HepG2 (cell line): ENCODE measurements around the gene KLF15. TPM values are rescaled to one million over a fixed set of nuclear protein-coding genes. Genes with fewer than 3 reads are reported as not detected.

Experiments used
- FIP1L1 ChIP-seq: fragments of 200-400 bp; formaldehyde crosslinking; IDR thresholded peaks from 2 replicates; pipeline ENCODE4 v1.6.1; 2018; ENCODE audit warnings: low read depth, mild to moderate bottlenecking, low read length, moderate library complexity, borderline replicate concordance; ENCODE audit not compliant: insufficient read depth
- FLYWCH1 ChIP-seq: sonication (generic); formaldehyde crosslinking; IDR thresholded peaks from 2 replicates; pipeline ENCODE4 v1.8.1; 2023; ENCODE audit warnings: mild to moderate bottlenecking, missing genetic modification reagents
- HDAC1 ChIP-seq: sonication (generic); formaldehyde crosslinking; IDR thresholded peaks from 2 replicates; pipeline ENCODE4 v1.5.1; 2020; ENCODE audit warnings: mild to moderate bottlenecking, missing genetic modification reagents
- HMG20B ChIP-seq: conservative IDR thresholded peaks from 2 replicates; pipeline ENCODE4 v1.6.1; 2016; ENCODE audit warnings: missing genetic modification reagents, missing compliant biosample characterization
- NCOA1 ChIP-seq: sonication (generic); formaldehyde crosslinking; IDR thresholded peaks from 2 replicates; pipeline ENCODE4 v1.9.0; 2021; ENCODE audit warnings: missing genetic modification reagents
- NR1H2 ChIP-seq: sonication (generic); formaldehyde crosslinking; IDR thresholded peaks from 2 replicates; pipeline ENCODE4 v1.8.1; 2022; ENCODE audit warnings: low read depth, missing genetic modification reagents, borderline replicate concordance
- PITX1 ChIP-seq: sonication (generic); formaldehyde crosslinking; IDR thresholded peaks from 2 replicates; pipeline ENCODE4 v1.5.1; 2020; ENCODE audit warnings: mild to moderate bottlenecking, missing genetic modification reagents
- REL ChIP-seq: sonication (generic); formaldehyde crosslinking; conservative IDR thresholded peaks from 2 replicates; pipeline ENCODE4 v1.8.0; 2022; ENCODE audit warnings: mild to moderate bottlenecking, missing genetic modification reagents, moderate library complexity
- SIN3A ChIP-seq: IDR thresholded peaks from 2 replicates; pipeline ENCODE4 v1.6.1; 2011; ENCODE audit warnings: low read depth, mild to moderate bottlenecking, control low read depth, low read length, borderline replicate concordance
- SP140L ChIP-seq: sonication (generic); formaldehyde crosslinking; IDR thresholded peaks from 2 replicates; pipeline ENCODE4 v1.4.0; 2020; ENCODE audit warnings: missing genetic modification reagents, borderline replicate concordance
- TBX3 ChIP-seq: fragments of 450-650 bp; IDR thresholded peaks from 2 replicates; pipeline ENCODE4 v1.6.1; 2017; ENCODE audit warnings: antibody characterized with exemption, mild to moderate bottlenecking, inconsistent platforms, borderline replicate concordance
- ZFY ChIP-seq: sonication (generic); formaldehyde crosslinking; IDR thresholded peaks from 2 replicates; pipeline ENCODE4 v1.4.0; 2020; ENCODE audit warnings: missing genetic modification reagents
- ZNF263 ChIP-seq: sonication (generic); formaldehyde crosslinking; IDR thresholded peaks from 2 replicates; pipeline ENCODE4 v1.4.0; 2020; ENCODE audit warnings: missing genetic modification reagents
- ZNF432 ChIP-seq: sonication (generic); formaldehyde crosslinking; IDR thresholded peaks from 2 replicates; pipeline ENCODE4 v1.5.0; 2020; ENCODE audit warnings: missing genetic modification reagents, mild to moderate bottlenecking, borderline replicate concordance
- ZNF615 ChIP-seq: sonication (generic); formaldehyde crosslinking; IDR thresholded peaks from 2 replicates; pipeline ENCODE4 v1.5.0; 2020; ENCODE audit warnings: mild to moderate bottlenecking, missing genetic modification reagents, borderline replicate concordance
- ZNF619 ChIP-seq: sonication (generic); formaldehyde crosslinking; IDR thresholded peaks from 2 replicates; pipeline ENCODE4 v1.4.0; 2020; ENCODE audit warnings: mild to moderate bottlenecking, missing genetic modification reagents
- ZNF703 ChIP-seq: sonication (generic); formaldehyde crosslinking; IDR thresholded peaks from 2 replicates; pipeline ENCODE4 v1.5.1; 2020; ENCODE audit warnings: missing genetic modification reagents, mild to moderate bottlenecking, moderate library complexity, borderline replicate concordance
- polyA plus RNA-seq, 8 experiments: library from polyadenylated mRNA; depleted of rRNA in 3 of 8; stranded (reverse) in 7 of 8; unstranded in 1 of 8; fragments of >200 nt; fragmentation: Illumina TruSeq in 4 of 8; extraction: Trizol in 4 of 8; gene quantifications; 2 replicates each; pipeline versions ENCODE4 v1.2.1 to v1.2.3, GENCODE V29; 2011 to 2016; ENCODE audit warnings: low read depth in 4 of 8, missing spikeins in 1 of 8, mixed read lengths in 1 of 8; ENCODE audit not compliant: insufficient read depth in 1 of 8
- total RNA-seq, 5 experiments: library from RNA; depleted of rRNA; stranded (reverse); fragments of >200 nt; fragmentation: Illumina TruSeq; extraction: Trizol; gene quantifications; 2 replicates each; pipeline ENCODE4 v1.2.3, GENCODE V29; 2016; ENCODE audit warnings: low read depth in 1 of 5
- TF ChIP-seq, protein P1 (sequence below): sonication (generic); formaldehyde crosslinking; IDR thresholded peaks from 2 replicates; pipeline ENCODE4 v1.8.1; 2023; ENCODE audit warnings: mild to moderate bottlenecking, missing genetic modification reagents
- TF ChIP-seq, protein P2 (sequence below): sonication (generic); formaldehyde crosslinking; IDR thresholded peaks from 2 replicates; pipeline ENCODE4 v1.8.1; 2023; ENCODE audit warnings: mild to moderate bottlenecking, missing genetic modification reagents
- TF ChIP-seq, protein P3 (sequence below), 2 experiments: fragments of 450-650 bp in 1 of 2; sonication (generic) in 1 of 2; formaldehyde crosslinking; IDR thresholded peaks; 2 replicates each; pipeline versions ENCODE4 v1.5.0 to v1.8.0; 2020 to 2022; ENCODE audit warnings: mild to moderate bottlenecking in 1 of 2, missing genetic modification reagents in 1 of 2
- TF ChIP-seq, protein P4 (sequence below): sonication (generic); formaldehyde crosslinking; IDR thresholded peaks from 2 replicates; pipeline ENCODE4 v1.4.0; 2020; ENCODE audit warnings: missing genetic modification reagents, mild to moderate bottlenecking, borderline replicate concordance
- TF ChIP-seq, protein P5 (sequence below): fragments of 450-650 bp; IDR thresholded peaks from 2 replicates; pipeline ENCODE4 v1.6.1; 2017

Gene KLF15
- total and polyA plus RNA-seq, 2 of the 13 experiments (the other 11 are each of a cell fraction or from before 2014, with no cell fraction given): 7.1 to 7.8 TPM

DNA sequence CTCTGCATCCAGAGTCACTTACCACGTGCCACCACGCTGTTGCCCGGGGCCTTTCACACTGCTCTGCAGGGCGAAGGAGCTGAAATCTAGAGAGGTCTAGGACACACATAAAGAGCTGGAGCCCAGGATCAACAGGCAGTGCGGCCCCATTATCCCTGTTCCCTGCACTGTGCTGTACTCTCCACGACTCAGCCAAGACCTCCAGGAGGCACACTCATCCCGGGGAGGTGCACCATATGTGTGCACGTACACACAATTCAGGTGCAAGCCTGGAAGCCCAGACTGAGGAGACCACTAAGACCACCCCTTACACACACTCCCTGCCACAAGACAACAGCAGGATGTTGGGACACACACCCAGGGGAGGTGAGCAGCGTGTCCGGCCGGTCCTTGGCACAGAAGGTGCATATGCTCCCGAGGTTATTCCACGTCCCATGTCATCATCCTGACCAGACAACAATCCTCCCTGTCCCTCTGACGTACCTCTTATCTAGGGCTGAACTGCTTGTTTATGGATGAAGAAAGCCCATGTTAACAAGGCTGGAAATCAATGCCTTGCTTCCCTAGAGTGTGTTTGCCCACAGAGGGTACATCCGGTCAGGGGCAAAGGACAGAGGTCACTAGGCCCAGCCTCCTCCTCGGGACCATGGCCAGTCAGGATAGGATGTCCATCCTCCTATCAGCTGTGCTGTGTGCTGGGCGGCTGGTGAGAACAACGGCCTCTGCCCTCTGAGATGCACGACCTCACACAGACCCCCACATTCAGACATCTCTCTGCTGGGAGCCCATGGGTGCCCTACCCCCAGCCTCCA, 16.1 kb downstream of the KLF15 start (continued):
- TF ChIP-seq, protein P1, sequence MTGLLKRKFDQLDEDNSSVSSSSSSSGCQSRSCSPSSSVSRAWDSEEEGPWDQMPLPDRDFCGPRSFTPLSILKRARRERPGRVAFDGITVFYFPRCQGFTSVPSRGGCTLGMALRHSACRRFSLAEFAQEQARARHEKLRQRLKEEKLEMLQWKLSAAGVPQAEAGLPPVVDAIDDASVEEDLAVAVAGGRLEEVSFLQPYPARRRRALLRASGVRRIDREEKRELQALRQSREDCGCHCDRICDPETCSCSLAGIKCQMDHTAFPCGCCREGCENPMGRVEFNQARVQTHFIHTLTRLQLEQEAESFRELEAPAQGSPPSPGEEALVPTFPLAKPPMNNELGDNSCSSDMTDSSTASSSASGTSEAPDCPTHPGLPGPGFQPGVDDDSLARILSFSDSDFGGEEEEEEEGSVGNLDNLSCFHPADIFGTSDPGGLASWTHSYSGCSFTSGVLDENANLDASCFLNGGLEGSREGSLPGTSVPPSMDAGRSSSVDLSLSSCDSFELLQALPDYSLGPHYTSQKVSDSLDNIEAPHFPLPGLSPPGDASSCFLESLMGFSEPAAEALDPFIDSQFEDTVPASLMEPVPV (CRISPR knock-in tag): no peak
- TF ChIP-seq FIP1L1 (no peak), ZNF619 (CRISPR knock-in tag) (peak; percentile 76; the same call in 1 of the 2 replicates), SP140L (CRISPR knock-in tag) (no peak), ZNF263 (CRISPR knock-in tag) (0 out of 2 replicates have a peak, but pooled peaks have one; percentile 3), REL (no peak), NCOA1 (CRISPR knock-in tag) (no peak), HDAC1 (CRISPR knock-in tag) (peak; percentile 66), PITX1 (peak; percentile 68), ZFY (CRISPR knock-in tag) (no peak), SIN3A (no peak), FLYWCH1 (CRISPR knock-in tag) (no peak), NR1H2 (CRISPR knock-in tag) (peak; percentile 98), HMG20B (CRISPR knock-in tag) (no peak; the same call in 1 of the 2 replicates), ZNF615 (CRISPR knock-in tag) (no peak), TBX3 (no peak), ZNF432 (CRISPR knock-in tag) (no peak), ZNF703 (CRISPR knock-in tag) (no peak)
- TF ChIP-seq, protein P2, sequence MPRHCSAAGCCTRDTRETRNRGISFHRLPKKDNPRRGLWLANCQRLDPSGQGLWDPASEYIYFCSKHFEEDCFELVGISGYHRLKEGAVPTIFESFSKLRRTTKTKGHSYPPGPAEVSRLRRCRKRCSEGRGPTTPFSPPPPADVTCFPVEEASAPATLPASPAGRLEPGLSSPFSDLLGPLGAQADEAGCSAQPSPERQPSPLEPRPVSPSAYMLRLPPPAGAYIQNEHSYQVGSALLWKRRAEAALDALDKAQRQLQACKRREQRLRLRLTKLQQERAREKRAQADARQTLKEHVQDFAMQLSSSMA (CRISPR knock-in tag): no peak
- TF ChIP-seq, protein P3, sequence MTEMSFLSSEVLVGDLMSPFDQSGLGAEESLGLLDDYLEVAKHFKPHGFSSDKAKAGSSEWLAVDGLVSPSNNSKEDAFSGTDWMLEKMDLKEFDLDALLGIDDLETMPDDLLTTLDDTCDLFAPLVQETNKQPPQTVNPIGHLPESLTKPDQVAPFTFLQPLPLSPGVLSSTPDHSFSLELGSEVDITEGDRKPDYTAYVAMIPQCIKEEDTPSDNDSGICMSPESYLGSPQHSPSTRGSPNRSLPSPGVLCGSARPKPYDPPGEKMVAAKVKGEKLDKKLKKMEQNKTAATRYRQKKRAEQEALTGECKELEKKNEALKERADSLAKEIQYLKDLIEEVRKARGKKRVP (CRISPR knock-in tag; IDR thresholded peaks at IDR 0.05): peak in 1 of 2 experiments; percentile 75; a peak in 2 of 4 replicates
- TF ChIP-seq, protein P4, sequence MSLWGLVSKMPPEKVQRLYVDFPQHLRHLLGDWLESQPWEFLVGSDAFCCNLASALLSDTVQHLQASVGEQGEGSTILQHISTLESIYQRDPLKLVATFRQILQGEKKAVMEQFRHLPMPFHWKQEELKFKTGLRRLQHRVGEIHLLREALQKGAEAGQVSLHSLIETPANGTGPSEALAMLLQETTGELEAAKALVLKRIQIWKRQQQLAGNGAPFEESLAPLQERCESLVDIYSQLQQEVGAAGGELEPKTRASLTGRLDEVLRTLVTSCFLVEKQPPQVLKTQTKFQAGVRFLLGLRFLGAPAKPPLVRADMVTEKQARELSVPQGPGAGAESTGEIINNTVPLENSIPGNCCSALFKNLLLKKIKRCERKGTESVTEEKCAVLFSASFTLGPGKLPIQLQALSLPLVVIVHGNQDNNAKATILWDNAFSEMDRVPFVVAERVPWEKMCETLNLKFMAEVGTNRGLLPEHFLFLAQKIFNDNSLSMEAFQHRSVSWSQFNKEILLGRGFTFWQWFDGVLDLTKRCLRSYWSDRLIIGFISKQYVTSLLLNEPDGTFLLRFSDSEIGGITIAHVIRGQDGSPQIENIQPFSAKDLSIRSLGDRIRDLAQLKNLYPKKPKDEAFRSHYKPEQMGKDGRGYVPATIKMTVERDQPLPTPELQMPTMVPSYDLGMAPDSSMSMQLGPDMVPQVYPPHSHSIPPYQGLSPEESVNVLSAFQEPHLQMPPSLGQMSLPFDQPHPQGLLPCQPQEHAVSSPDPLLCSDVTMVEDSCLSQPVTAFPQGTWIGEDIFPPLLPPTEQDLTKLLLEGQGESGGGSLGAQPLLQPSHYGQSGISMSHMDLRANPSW (CRISPR knock-in tag): no peak
- TF ChIP-seq, protein P5, sequence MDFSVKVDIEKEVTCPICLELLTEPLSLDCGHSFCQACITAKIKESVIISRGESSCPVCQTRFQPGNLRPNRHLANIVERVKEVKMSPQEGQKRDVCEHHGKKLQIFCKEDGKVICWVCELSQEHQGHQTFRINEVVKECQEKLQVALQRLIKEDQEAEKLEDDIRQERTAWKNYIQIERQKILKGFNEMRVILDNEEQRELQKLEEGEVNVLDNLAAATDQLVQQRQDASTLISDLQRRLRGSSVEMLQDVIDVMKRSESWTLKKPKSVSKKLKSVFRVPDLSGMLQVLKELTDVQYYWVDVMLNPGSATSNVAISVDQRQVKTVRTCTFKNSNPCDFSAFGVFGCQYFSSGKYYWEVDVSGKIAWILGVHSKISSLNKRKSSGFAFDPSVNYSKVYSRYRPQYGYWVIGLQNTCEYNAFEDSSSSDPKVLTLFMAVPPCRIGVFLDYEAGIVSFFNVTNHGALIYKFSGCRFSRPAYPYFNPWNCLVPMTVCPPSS: no peak
